CD4-positive, alpha-beta T cell (primary cell): ENCODE measurements around the gene ZAP70. TPM values are rescaled to one million over a fixed set of nuclear protein-coding genes. Genes with fewer than 3 reads are reported as not detected.

Source experiments
- ATAC-seq: fragments of 200-7000 bp; cut with Tn5 transposase; one replicate; pipeline ENCODE4 v1.10.0; 2022; ENCODE audit warnings: mild to moderate bottlenecking; ENCODE audit not compliant: poor library complexity
- CTCF ChIA-PET: fragments of 350-600 bp; sonication (Branson Sonifier 250); formaldehyde crosslinking; loops from one replicate; lab custom pipeline; 2021; ENCODE audit warnings: antibody characterized with exemption, inconsistent platforms; lab: Charles Lee
- POLR2A ChIA-PET: fragments of 350-600 bp; sonication (Branson Sonifier 250); formaldehyde crosslinking; loops from one replicate; lab custom pipeline; 2021; ENCODE audit warnings: antibody characterized with exemption, inconsistent platforms; lab: Charles Lee
- DNase-seq, 14 experiments: peaks; one replicate each; pipeline ENCODE4 v3.0.0-alpha.2; 2013 to 2020; ENCODE audit warnings: mixed read lengths in 2 of 14
- H3K27ac ChIP-seq, 2 donors: one replicate each; pipeline versions ENCODE4 v1.5.1 to v1.7.0; 2013; ENCODE audit warnings: low read length in 2 of 2, low read depth in 1 of 2, mild to moderate bottlenecking in 1 of 2
- H3K27me3 ChIP-seq, 2 experiments: 1 replicate in 1 of 2; 2 replicates in 1 of 2; pipeline versions ENCODE4 v1.6.1 to v1.7.0; 2013; ENCODE audit warnings: low read length in 2 of 2, control low read depth in 1 of 2, mild to moderate bottlenecking in 1 of 2, moderate library complexity in 1 of 2; ENCODE audit not compliant: insufficient read depth in 2 of 2, control insufficient read depth in 1 of 2
- H3K36me3 ChIP-seq: one replicate; pipeline ENCODE4 v1.6.1; 2013; ENCODE audit warnings: low read length, control low read depth; ENCODE audit not compliant: insufficient read depth
- H3K4me1 ChIP-seq: one replicate; pipeline ENCODE4 v1.6.1; 2013; ENCODE audit warnings: low read length, control low read depth; ENCODE audit not compliant: insufficient read depth
- H3K4me3 ChIP-seq: one replicate; pipeline ENCODE4 v1.5.1; 2013; ENCODE audit warnings: mild to moderate bottlenecking, low read length, moderate library complexity
- H3K9me3 ChIP-seq, 2 experiments: 1 replicate in 1 of 2; 2 replicates in 1 of 2; pipeline versions ENCODE4 v1.6.1 to v1.7.0; 2013; ENCODE audit warnings: low read length in 2 of 2, mild to moderate bottlenecking in 2 of 2, control low read depth in 1 of 2, moderate library complexity in 1 of 2; ENCODE audit not compliant: control insufficient read depth in 1 of 2, insufficient read depth in 1 of 2
- H3K27ac Mint-ChIP-seq: one replicate; pipeline ENCODE4 v1.8.0; 2020; ENCODE audit warnings: mixed read lengths
- H3K27me3 Mint-ChIP-seq: one replicate; pipeline ENCODE4 v1.8.0; 2021; ENCODE audit warnings: mixed read lengths
- H3K36me3 Mint-ChIP-seq: one replicate; pipeline ENCODE4 v1.8.0; 2021; ENCODE audit warnings: low read depth, mixed read lengths
- H3K4me1 Mint-ChIP-seq: one replicate; pipeline ENCODE4 v1.8.0; 2021; ENCODE audit warnings: low read depth, mixed read lengths
- H3K4me3 Mint-ChIP-seq: one replicate; pipeline ENCODE4 v1.8.0; 2020; ENCODE audit warnings: mild to moderate bottlenecking, mixed read lengths
- H3K9me3 Mint-ChIP-seq: one replicate; pipeline ENCODE4 v1.8.0; 2020; ENCODE audit warnings: mixed read lengths
- intact Hi-C, 2 experiments: fragments of 100-400 bp; cut with DNase I in 1 of 2; cut with micrococcal nuclease in 1 of 2; formaldehyde crosslinking; loops; one replicate each; pipeline versions ENCODE4 v1.15.1 to v1.9.0; 2023 to 2025; cut with DNase I, micrococcal nuclease
- total RNA-seq, 174 experiments: library from RNA in 2 of 174; stranded (reverse) in 2 of 174; gene quantifications; one replicate each; pipeline ENCODE4 v1.2.3 and lab custom pipeline; 2021 to 2026
- TF ChIP-seq, protein P1 (sequence below): fragments of 200-600 bp; IDR thresholded peaks from one replicate; pipeline ENCODE4 v1.8.0; 2022; ENCODE audit warnings: antibody characterized with exemption, mild to moderate bottlenecking

Gene ZAP70
- total RNA-seq, 2 experiments from 2014 or later = 440 to 470 TPM

DNA sequence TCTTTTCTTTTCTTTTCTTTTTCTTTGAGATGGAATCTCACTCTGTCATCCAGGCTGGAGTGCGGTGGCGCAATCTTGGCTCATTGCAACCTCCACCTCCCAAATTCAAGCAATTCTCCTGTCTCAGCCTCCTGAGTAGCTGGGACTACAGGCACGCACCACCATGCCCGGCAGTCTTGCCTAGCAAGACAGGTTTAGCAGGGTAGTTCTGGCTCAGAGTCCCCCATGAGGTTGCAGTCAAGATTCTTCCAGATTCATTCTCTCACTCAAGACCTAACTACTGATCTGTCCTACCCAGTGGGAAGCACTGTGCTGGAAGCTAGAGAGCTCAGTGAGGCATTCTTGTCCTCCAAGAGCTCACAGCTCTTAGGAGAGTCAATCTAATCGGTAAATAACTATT, 17.6 kb upstream of the ZAP70 start:
- Histone ChIP-seq H3K4me3 (no peak overlapping the region), H3K36me3 (no peaks in the 10 kb centered on the region), H3K9me3 (no peaks in the 10 kb centered on the region), H3K27ac (no peak overlapping the region), H3K4me1 (peaks cover 2% of the 10 kb centered on the region), H3K27me3 (no peaks in the 10 kb centered on the region)
- Mint-ChIP-seq H3K4me1 (peaks cover 11% of the 10 kb centered on the region), H3K9me3 (no peaks in the 10 kb centered on the region), H3K27me3 (peaks cover 4% of the 10 kb centered on the region), H3K27ac (no peak overlapping the region), H3K4me3 (no peak overlapping the region), H3K36me3 (no peaks in the 10 kb centered on the region)
- ATAC-seq (no peak), DNase-seq (no peak)
- ChIA-PET CTCF (interaction anchor here (6.2 kb wide), 1 partner anchor 105 kb away, joined by 108 read pairs; the partner anchor contains the start of gene ANKRD36B), POLR2A (interaction anchor here (2.7 to 3.8 kb wide), 3 partner anchors 32 to 105 kb away, joined by 7 to 37 read pairs (median 24); partner anchors contain the start of genes ACTR1B, ANKRD36B and COX5B)
- intact Hi-C loops = loop anchor here in 1 of 2 experiments (2.0 to 10.0 kb wide), 3 partner anchors 29 to 1631 kb away; partner anchors contain the start of gene COX5B
- TF ChIP-seq, protein P1, sequence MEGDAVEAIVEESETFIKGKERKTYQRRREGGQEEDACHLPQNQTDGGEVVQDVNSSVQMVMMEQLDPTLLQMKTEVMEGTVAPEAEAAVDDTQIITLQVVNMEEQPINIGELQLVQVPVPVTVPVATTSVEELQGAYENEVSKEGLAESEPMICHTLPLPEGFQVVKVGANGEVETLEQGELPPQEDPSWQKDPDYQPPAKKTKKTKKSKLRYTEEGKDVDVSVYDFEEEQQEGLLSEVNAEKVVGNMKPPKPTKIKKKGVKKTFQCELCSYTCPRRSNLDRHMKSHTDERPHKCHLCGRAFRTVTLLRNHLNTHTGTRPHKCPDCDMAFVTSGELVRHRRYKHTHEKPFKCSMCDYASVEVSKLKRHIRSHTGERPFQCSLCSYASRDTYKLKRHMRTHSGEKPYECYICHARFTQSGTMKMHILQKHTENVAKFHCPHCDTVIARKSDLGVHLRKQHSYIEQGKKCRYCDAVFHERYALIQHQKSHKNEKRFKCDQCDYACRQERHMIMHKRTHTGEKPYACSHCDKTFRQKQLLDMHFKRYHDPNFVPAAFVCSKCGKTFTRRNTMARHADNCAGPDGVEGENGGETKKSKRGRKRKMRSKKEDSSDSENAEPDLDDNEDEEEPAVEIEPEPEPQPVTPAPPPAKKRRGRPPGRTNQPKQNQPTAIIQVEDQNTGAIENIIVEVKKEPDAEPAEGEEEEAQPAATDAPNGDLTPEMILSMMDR = no peak

DNA sequence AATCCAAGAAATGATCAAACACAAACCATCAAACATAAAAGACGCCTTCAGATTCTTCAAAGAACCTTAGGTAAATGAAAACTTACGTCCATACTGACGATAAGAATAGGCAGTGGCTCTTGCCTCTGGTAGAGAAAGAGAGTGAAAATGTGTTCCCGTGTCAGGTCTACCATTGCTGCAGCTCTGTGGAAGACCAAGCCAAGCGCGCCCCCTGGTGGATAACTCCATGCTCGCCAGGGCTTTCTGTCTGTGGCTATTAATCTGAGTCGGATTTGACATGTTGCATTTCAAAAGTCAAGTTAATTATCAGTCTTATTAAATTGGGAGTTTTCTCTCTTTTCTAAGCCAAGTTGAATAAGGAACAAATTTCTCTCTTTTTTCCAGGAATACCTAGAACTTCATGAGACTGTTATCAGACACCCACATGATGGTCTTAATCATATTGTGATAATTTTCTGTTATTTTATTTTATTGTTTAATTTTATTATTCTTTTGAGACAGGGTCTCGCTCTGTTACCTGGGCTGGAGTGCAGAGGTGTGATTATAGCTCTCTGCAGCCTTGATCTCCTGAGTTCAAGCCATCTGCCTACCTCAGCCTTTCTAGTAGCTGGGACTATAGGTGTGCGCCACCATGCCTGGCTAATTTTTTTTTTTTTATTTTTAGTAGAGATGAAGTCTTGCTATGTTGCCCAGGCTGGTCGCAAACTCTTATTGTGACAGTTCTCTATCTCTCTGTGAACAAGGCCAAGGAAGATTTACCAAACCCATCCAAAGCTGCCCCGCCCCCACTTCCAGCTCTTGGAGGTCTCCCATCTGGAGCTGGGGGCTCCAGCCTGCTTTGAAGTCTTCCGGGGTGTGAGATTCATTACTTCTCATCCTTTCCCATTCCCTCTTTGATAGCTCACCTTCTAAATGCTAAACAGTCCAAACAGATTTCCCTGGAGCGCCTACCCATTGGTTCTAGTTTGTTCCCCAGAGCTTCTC, 15.8 kb upstream of the ZAP70 start:
- POLR2A ChIA-PET = interaction anchor here (2.7 to 3.8 kb wide), 3 partner anchors 33 to 107 kb away, joined by 7 to 37 read pairs (median 24); partner anchors contain the start of genes ACTR1B, ANKRD36B and COX5B
- H3K27ac Mint-ChIP-seq = no peak overlapping the region
- CTCF ChIA-PET = interaction anchor here (0.8 to 6.2 kb wide), 16 partner anchors 12 to 112 kb away, joined by 3 to 108 read pairs (median 6); partner anchors contain the start of genes ACTR1B, ANKRD36B, COX5B and ZAP70
- peak; percentile 92 for ATAC-seq
- H3K4me3 Mint-ChIP-seq = no peak overlapping the region
- TF ChIP-seq, protein P1 = peak; percentile 90
- H3K4me3 ChIP-seq = no peak overlapping the region
- no peak overlapping the region for H3K27ac ChIP-seq
- intact Hi-C loops = loop anchor here (1.0 to 10.0 kb wide), 6 partner anchors 31 to 1633 kb away; partner anchors contain the start of genes ACTR1B (in 1 of the 2) and COX5B (in 1 of the 2)
- no peaks in the 10 kb centered on the region for H3K27me3 ChIP-seq
- no peaks in the 10 kb centered on the region for H3K9me3 Mint-ChIP-seq
- peaks cover 4% of the 10 kb centered on the region for H3K27me3 Mint-ChIP-seq
- H3K4me1 ChIP-seq = peaks cover 2% of the 10 kb centered on the region
- H3K9me3 ChIP-seq = no peaks in the 10 kb centered on the region
- peak; percentile 86 to 98 (median 94) for DNase-seq
- peaks cover 11% of the 10 kb centered on the region for H3K4me1 Mint-ChIP-seq
- H3K36me3 Mint-ChIP-seq = no peaks in the 10 kb centered on the region
- no peaks in the 10 kb centered on the region for H3K36me3 ChIP-seq

DNA sequence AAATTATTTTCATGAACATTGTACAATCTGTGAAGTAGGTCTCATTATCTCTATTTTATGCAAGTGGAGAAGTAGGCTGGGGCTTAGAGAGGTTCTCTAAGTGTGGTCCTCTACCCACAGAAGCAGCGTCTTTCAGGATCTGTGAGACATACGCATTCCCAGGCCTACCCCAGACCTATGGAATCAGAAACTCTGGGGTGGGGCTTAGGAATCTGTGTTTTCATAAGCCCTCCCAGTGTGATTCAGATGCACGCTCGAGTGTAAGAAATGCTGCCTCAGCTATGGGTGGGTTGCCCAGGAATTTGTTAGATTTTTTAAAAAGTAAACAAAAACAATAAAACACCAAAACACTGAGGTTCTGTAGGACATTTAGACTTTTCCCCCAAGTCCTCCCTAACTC, 14.8 kb upstream of the ZAP70 start:
- DNase-seq = no peak
- H3K9me3 Mint-ChIP-seq = no peaks in the 10 kb centered on the region
- ATAC-seq = no peak
- no peaks in the 10 kb centered on the region for H3K36me3 Mint-ChIP-seq
- Histone ChIP-seq H3K27me3 (no peaks in the 10 kb centered on the region), H3K36me3 (no peaks in the 10 kb centered on the region), H3K4me1 (peaks cover 2% of the 10 kb centered on the region), H3K27ac (no peak overlapping the region), H3K4me3 (no peak overlapping the region), H3K9me3 (no peaks in the 10 kb centered on the region)
- ChIA-PET CTCF (interaction anchor here (1.8 to 6.2 kb wide), 6 partner anchors 34 to 108 kb away, joined by 5 to 108 read pairs (median 9); partner anchors contain the start of genes ACTR1B and ANKRD36B), POLR2A (interaction anchor here (0.7 to 3.8 kb wide), 4 partner anchors 17 to 108 kb away, joined by 3 to 37 read pairs (median 16); partner anchors contain the start of genes ACTR1B, ANKRD36B and COX5B)
- H3K27me3 Mint-ChIP-seq = peaks cover 4% of the 10 kb centered on the region
- peaks cover 11% of the 10 kb centered on the region for H3K4me1 Mint-ChIP-seq
- H3K4me3 Mint-ChIP-seq = no peak overlapping the region
- intact Hi-C loops = loop anchor here in 1 of 2 experiments (10.0 kb wide), 2 partner anchors 54 to 1634 kb away; partner anchors contain the start of gene COX5B
- no peak overlapping the region for H3K27ac Mint-ChIP-seq
- TF ChIP-seq, protein P1 = no peak
